ENCODE results near the gene RFTN1.

The RFTN1 gene

DNA sequence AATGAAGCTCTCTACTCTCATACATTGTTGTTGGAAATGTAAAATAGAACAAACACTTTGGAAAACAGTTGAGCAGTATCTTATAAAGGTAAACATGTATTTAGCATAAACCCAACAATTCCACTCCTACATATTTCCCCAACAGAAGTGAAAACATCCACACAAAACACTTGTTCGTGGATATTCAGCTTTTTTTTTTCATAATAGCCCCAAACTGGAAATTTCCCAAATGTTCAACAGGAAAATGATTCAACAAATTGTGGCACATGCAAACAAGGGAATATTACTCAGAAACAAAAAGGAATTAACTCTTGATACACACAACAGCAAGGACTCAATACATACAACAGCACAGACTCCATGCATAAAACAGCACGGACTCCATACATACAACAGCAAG is 28.5 kb downstream of the RFTN1 start:
- no peak for DNase-seq

DNA sequence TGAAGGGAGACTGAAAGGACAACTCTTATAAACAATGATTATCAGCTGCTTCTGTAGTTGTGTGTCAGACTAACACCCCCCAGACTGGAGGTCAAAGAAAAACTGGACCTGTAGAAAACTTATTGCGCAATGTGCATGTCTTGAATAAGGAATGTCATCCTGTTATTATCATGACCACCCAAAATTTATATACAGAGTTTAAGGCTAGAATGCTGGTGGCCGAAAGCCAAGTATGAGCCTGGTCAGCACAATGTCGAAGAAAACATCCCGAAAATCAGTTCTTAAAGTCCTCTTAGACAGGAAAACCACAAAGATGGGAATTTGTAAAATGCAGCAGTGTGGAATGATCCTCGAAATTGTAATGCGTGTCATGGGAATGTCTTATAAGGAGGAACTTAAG is 29.3 kb downstream of the RFTN1 start:
- no peak for DNase-seq

DNA sequence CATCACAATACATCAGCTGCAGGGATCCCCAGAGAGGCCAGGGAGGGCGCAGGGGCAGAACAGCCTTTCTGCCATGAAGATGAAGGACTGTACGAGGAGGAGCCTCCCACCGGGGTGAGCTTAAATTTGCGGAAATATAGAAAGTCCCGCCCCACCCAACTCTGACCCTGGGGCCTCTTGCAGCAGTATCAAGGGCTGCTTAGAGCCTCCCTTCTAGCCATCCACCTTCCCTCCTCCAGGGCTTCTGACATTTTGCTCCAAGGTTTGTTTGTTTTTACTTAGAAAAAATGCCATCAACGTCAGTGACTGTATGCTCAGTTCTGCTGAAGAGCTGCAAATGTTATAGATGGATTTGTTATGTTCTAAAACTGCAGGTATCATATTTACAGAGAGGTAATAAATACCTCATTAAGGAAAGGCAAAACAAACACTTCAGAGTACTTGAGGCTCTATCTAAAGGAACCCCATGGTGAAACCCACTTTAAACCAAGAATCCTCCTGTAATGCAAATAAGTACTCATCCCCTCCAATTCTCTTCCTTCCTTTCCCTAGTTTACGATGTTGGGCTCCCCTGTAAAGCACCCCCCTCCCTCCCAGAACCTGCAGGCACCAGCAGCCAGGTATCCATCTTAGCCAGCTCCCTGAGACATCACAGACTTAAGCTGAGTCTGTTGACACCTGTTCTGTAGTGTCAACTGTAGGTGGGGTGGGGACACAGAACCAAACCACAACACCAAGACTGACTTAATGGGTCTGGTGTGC is 30.5 kb downstream of the RFTN1 start:
- peak; percentile 11 to 19 for DNase-seq

DNA sequence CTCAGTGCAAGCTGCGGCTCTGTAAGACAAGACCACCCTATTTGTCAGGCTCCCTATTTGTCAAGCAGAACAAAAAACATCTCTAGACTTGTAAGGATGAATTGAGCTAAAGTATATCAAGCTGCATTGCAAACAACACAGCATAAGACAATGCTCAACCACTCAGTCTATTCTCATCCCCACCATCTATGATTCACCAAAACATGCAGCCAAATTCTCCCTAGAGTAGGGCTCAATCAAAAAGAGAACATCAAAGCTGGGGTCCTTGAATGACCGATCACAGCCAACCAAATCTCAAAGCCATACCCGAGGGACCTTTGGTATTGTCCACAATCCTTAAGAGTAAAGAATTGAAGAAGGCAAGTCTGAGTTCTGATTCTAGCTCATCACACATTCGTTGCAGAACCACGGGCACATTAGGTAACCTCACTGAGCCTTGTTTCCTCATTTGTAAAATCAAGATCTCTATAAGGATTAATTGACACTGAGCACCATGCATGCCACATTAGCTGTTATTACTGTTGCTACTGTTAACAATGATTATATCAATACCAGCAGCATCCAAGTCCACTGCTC is 31.2 kb downstream of the RFTN1 start:
- DNase-seq, result no peak

DNA sequence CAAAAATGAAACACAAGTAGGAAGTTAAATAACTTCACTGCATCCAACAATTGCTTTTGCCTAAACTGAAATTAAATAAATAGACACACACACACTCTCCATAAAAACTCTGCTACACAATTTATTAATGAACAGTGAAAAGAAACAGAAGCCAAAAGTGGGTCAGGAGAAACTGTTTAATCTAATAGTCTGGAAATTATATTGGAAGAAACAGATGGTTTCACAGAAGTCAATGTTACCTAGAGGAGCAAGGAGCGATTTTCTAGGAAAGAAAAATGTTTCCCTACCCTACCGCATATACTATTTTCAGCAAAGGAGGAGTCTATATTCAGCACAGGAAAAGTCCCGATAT is 32.0 kb downstream of the RFTN1 start:
- DNase-seq, result no peak

DNA sequence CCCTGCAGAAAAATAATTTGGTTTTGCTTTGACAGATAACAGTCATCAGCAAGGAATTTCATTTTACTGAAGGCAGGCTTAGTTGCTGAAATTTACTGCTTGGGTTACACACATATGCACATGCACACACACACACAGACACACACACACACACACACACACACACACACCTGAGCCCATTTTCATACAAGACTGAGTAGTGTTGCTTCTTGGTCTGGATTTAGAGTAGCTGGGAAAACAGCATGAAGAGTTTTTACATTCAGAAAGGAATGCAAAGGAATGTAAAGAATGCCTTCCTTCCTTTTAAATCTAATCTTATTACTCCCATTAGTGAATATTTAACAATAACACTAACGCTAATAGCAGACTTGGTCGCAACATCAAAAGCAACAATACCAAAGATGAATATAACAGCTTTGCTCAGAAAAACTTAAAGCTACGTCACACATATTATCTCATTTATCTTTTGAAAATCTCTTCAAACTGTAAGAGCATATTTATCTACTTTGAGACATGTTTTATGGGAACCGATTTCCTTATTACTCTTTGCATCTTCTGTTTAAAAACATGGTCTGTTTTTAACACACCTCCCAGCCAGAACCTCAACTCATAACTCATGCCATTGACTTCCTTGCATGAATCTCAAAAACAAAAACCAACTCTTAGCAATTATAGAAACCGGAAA is 32.5 kb downstream of the RFTN1 start:
- no peak for DNase-seq

DNA sequence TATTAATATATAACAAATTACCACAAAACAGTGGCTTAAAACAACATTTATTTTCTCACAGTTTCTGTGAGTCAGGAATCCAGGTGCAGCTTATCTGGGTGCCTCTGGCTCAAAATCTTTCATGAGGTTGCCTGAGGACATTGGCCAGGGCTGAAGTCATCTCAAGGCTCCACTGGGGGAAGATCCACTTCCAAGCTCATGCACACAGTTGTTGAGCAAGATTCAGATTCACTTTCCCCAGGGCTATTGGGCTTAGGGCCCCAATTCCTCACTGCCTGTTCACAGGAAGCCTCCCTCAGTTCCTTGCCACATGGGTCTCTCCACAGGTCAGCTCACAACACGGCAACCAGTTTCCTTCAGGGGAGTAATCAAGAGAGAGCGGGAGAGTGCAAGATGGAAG is 35.0 kb downstream of the RFTN1 start:
- DNase-seq, result no peak

DNA sequence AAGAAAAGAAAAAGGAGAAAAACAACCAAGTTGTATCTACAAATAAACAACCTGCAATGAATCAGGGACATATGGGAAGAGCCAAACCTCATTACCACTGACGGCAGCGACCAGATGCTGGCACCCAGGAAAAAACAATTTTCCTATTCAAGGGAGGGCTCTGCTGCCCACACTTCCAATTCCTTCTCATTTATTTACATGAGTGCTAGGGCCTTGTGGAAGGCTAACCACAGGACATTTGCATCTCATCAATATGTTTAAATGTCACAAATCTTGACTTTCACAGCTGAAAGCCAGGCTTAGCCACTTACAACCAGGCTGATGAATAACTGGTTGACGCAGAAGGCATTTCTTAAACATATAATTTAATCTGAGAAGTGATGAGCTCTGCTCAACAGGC is 36.0 kb downstream of the RFTN1 start:
- DNase-seq, result no peak

DNA sequence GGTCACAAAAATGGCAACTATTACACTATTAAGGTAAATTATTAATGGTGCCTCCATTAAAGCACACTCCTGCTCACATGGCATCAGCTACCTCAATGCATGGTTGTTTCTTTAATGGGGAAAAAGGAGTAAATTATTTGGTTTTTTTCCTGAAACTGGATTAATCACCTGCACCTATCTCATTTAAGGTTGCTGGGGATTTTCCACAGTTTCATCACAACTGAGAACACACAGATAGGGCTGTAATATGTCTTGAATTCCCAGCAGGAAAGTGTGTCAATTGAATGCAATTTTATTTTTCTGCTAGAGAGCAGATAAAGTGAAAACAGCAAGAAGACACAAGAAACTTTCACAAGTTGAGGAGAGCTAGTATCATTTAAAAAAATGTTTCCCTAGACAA is 36.4 kb downstream of the RFTN1 start:
- DNase-seq, result no peak

DNA sequence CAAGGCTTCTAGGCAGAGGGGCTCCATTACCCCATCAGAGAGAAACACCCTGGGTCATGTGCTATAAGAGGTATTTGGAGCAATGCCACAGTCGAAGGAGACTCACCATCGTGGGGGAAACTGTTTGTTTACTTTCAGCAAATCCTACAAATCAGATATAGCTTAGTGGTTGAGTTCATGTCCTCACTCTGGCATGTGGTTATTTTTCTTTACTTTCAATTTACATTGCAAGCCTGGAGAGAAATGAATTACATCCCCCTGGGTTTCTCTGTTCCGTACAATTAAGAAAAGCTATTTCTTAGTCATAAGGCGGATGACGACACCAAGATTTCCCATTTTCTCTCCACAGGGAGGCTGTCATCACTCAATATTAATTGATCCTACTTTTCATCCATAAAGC is 36.9 kb downstream of the RFTN1 start:
- DNase-seq, result no peak

DNA sequence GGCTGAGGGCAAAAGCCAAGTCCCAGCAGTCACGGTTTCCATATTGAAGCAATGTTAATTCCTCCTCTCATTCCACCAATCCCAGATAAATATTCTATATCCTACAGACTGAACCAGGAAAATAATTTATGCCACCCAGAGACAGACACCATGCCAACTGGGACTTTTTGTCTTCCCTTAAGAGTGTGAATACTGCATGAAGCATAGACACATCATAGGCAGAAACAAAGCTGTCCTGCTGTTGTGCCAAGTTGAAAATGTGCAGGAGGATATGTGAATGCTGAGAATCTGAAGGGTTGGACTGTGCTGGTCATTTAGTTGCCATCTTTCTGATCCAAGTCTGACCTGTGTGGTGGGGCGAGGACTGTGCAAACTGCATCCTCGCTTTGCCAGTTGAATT is 37.7 kb downstream of the RFTN1 start:
- DNase-seq, result no peak

DNA sequence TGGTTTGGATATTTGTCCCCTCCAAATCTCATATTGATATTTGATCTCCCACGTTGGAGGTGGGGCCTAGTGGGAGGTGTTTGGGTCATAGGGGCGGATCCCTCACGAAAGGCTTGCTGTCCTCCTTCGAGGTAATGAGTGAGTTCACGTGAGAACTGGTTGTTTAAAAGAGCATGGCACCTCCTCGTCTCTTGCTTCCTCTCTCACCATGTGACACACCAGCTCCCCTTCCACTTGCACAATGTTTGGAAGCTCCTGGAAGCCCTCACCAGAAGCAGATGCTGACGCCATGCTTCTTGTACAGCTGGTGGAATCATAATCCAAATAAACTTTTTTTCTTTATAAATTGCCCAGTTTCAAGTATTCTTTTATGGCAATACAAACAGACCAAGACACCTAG is 38.6 kb downstream of the RFTN1 start:
- DNase-seq, result no peak

DNA sequence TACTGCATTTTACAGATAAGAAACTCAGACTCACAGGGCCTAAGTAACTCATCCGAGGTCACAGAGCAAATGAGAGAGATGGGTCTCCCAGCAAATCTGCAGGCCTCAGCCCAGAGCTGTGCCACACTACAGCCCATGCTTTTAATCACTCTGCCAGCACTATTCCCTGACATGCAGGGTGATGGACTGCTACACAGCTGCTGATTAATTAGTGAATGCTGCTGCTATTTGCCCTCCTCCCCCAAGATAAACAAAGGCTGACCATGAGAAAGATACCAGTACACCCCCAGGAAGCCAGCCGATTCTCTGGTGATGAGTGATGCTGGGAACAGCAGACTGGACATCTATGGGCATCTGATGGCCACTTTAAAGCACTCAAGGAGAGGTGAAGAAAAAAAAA is 39.3 kb downstream of the RFTN1 start:
- DNase-seq, result no peak

DNA sequence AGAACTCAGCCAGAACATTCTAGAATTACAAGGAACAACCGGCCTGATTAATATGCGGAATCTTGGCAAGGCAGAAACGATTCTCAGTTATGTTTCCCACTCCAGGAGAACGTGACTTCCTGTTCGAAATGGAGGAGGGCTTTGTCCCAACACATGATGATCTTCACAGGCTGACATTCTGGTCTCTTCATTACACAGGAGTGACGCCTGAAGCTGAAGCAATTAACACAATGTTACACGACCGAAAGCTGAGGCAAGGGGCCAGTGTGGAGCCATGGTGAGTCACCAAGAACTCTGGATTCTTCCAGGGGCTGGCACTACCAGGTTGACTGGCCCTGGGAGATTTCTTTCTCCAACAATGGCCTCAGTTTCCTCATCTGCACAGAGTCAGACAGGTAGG is 40.9 kb downstream of the RFTN1 start:
- no peak for DNase-seq

DNA sequence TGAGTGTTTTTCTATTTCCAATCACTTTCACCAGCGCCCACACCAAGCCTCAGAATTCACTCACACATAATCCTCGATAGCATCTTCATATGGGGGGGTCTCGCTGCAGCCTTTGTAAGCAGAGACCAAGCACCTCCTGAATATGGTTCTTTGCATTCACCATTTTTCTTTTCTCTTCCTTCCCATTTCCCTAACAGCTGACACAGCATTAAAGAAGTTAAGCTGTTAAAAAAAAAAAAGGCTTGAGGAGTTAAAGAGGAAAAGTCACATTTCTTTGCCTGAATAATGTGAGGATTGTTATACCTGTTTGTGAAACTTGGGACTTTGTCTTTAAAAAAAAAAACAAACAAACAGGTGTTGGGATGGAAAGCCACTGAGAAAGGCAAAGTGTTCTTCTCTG is 41.6 kb downstream of the RFTN1 start:
- no peak for DNase-seq

DNA sequence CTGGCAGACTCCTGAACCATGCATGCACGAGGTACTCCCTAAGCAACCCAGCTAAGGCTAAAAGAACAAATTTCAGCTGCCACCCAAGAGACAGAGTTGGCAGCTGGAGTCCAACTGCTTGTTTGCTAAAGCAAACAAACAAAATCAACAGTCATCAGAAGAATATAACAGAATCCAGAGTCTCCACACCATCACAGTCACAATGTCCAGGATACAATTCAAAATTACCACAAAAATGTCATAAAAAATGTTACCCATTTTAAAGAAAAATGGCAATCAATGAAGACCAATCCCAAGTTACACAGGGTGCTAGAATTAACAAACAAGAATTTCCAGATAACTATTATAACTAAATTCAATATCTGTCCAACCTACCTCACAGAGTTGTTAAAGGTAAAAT is 42.9 kb downstream of the RFTN1 start:
- no peak for DNase-seq

DNA sequence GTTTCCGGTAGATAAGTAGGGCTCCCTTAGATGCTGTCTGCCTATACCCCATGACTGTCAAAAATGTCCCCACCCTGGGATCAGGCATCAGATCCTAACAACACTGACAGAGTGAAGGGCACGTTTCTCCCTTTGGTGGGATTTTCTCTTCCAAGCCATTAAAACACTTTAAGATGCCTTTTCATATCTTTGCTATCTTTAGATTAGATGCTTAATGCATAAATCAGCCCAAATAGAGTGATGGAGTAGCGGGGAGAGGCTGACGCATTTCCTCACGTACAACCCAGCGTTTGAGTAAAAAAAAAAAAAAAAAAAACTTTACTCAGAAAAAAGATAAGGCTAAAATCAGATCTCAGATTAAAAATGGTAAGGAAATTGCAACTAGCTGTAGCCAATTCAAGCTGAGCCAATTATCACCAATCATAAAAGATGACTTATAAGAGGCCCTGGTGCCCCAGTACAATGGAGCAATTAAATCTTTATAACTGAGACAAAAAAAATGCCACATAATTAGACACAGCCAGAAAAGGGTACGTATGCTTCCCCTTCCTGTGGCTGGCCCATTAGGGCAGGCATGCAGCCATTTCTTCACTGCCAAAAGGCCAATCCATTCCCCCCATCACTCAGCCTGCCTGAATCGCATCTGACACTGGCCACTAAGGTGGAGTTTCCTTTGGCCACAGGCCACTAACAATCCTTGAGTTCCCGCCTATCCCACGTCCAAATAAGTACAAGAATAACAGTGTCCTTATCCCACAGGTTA is 45.0 kb downstream of the RFTN1 start:
- DNase-seq, result no peak

DNA sequence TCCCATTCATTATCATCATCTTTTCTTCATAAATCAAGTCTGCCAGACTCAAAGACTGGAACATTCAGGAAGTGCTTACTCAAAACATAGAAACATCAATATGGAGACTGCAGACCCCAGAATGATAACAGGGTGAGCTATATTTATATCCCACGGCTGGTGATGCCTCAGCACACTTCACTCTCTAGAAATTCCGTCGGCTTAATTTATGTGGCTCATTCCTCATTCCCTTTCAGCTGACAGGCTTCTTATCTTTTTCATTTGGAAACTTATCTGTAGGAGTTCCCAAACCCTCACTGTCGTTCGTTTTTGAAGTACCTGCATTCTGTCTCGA is 45.5 kb downstream of the RFTN1 start:
- no peak for DNase-seq

DNA sequence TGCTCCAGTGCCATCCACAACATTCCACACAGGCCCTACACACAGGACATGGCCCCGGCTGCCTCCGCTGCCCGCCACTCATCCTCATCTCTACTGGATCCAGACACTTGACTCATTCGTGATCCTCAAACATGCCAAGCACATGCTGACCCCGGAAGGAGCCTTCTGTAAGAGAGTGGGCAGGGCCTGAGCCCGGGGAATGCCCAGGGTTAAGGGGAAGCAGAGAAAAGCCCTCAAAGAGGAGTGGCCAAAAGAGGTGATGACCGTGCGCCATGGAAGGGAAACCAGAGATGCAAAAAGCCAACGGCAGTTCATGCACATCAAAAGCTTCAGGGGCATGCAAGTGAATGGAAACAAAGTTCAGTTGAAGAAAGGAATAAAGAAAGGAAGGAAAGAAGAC is 46.1 kb downstream of the RFTN1 start:
- DNase-seq, result peak; percentile 8 to 36

DNA sequence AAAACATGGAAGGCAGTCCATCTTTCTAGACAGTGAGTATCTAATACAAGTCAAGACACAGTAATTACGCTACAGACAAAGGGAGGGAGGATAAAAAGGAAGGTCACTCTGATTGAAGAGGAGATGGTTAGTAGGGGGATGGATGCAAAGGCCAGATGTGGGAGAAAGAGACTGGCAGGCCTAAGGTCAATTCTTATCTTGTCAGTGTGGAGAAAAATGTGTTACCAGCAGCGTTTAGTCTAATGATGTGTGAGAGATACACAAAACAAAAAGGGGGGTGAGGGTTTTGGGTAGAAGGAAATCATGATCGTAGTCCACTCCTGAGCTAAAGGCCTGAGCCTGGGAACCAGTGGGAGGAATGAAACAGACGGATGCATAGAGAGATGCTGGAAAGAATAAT is 46.7 kb downstream of the RFTN1 start:
- DNase-seq, result no peak

DNA sequence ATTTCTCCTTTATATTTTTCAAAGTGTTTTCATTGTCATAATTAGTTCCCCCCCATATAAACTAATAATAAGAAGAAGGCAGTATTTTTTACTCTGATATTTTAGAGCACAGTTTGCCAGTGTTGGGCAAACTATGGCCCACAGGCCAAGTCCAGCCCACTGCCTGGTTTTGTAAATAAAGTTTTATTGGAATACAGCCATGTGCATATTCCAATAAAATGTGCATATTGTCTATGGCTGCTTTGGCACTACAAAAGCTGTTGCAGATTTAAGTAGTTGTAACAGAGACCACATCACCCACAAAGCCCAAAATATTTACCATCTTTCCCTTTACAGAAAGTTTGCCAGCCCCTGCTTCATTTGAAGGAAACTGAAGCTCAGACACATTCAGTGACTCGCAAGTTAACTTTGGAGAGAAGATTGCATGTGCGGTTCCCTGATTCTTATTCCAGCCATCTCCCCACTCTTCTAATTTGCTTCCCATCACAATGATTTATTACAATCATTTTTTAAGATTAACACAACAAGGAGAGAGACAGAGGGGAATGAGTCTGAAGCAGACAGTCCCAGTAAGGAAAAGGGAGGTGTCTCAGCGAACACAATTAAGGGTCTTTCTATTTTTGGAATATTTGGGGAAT is 48.9 kb downstream of the RFTN1 start:
- DNase-seq, result no peak

DNA sequence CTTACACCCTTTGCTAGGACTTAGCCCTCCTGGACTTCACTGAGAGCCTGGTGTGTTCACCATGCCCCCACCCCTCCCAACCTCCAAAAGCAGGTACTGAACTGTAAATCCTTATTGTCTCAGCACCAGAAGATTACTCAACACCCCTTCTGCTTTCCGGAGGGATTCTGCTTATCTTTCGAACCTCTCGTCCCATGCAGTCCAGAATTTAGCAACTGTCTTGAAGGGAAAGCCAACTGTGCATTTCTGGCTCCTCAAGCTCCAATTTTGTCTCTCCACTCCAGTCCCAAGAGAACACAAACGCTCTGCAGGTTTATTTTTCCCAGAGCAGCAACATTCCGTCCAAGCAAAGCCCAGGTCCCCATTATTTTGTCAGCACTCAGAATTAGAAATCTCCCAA is 49.6 kb downstream of the RFTN1 start:
- DNase-seq, result no peak

DNA sequence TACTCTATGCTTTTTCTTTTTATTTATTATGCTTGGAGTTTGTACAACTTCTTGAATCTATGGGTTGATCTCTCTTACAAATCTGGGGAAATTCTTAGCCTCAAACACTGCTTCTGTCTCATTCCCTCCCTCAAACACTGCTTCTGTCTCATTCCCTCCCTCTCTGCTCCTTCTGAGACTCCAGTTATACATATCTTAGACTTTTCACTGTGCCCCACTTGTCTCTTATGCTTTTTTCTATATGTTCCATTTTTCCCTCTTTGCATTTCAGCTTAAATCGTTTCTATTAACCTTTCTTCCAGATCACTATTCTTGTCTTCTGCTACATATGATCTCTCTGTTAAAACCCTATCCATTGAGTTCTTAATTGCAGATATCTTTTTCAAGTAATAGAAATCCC is 50.4 kb downstream of the RFTN1 start:
- no peak for DNase-seq

DNA sequence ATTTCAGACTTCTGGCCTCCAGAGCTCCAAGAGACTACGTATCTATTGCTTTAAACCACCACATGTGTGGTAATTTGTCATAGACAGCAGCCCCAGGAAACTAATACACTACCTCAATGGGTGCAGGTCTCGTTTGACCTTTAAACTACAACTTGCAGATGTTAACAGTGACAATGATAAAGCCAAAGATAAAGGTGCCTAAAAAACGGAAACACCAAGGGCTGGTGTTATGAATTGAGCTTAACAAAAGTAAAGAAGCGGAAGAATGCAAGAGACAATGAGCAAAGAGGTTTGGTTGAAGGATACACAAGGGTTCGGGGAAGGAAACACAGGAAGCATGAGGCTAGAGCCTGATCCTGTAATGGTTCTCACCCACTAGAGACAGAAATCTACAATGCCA is 50.8 kb downstream of the RFTN1 start:
- peak in 1 of 2 donors; percentile 20 for DNase-seq

Data from activated CD4-positive, alpha-beta T cell treated with anti-CD3 and anti-CD28 coated beads for 4 hours (primary cell).